Mammary epithelial cell (primary cell): ENCODE measurements around the gene MAST4.

ENCODE experiments used
- CTCF ChIP-seq, 2 donors: IDR thresholded peaks in 1 of 2; conservative IDR thresholded peaks in 1 of 2; 2 replicates each; pipeline ENCODE4 v1.5.1; 2011 to 2012; ENCODE audit warnings: inconsistent platforms in 2 of 2, low read length in 2 of 2, mild to moderate bottlenecking in 2 of 2, control low read depth in 1 of 2, low read depth in 1 of 2; ENCODE audit not compliant: insufficient read depth in 1 of 2; ENCODE audit errors: extremely low read depth in 1 of 2
- EZH2 ChIP-seq: IDR thresholded peaks from 2 replicates; pipeline ENCODE4 v1.6.1; 2012; ENCODE audit warnings: low read length, inconsistent platforms, borderline replicate concordance

DNA sequence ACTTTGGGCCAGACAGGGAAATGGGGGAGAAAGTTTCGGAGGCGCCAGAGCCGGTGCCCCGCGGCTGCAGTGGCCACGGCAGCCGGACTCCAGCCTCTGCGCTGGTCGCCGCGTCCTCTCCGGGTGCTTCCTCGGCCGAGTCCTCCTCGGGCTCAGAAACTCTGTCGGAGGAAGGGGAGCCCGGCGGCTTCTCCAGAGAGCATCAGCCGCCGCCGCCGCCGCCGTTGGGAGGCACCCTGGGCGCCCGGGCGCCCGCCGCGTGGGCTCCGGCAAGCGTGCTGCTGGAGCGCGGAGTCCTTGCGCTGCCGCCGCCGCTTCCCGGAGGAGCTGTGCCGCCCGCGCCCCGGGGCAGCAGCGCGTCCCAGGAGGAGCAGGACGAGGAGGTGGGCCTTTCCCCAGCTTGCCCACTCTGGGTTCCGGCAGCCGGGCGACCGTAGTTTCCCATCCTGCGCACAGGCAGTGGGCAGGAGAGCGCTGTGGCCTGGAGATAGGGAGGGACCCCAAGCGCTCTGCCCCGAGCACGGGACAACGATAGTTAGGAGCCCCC is 516 bp downstream of the MAST4 start:
- TF ChIP-seq CTCF (conservative IDR thresholded peaks at IDR 0.05 in 1 of 2, IDR thresholded peaks at IDR 0.05 in 1 of 2; ENCODE audit: extremely low read depth in 1 of 2, insufficient read depth in 1 of 2, low read depth in 1 of 2, low read length in 2 of 2) (no peak), EZH2 (no peak)
